HepG2 (cell line): ENCODE measurements around the gene KXD1. TPM values are rescaled to one million over a fixed set of nuclear protein-coding genes. Genes with fewer than 3 reads are reported as not detected.

Experiments
- ASH2L ChIP-seq: fragments of 300-600, 200-600 bp; sonication (generic); IDR thresholded peaks from 2 replicates; pipeline ENCODE4 v1.7.0; 2017; ENCODE audit warnings: low read depth, mild to moderate bottlenecking, moderate library complexity, mixed read lengths, low read length; ENCODE audit not compliant: insufficient read length
- BRD4 ChIP-seq: sonication (generic); formaldehyde crosslinking; IDR thresholded peaks from 2 replicates; pipeline ENCODE4 v1.4.0; 2020; ENCODE audit warnings: missing genetic modification reagents
- CHD2 ChIP-seq: IDR thresholded peaks from 2 replicates; pipeline ENCODE4 v1.6.1; 2011; ENCODE audit warnings: low read depth, low read length, improper control_type of control experiment
- FOXO4 ChIP-seq: sonication (generic); formaldehyde crosslinking; conservative IDR thresholded peaks from 2 replicates; pipeline ENCODE4 v1.8.1; 2023; ENCODE audit warnings: missing genetic modification reagents
- GATAD1 ChIP-seq: IDR thresholded peaks from 2 replicates; pipeline ENCODE4 v1.6.1; 2016; ENCODE audit warnings: missing genetic modification reagents, missing compliant biosample characterization
- JDP2 ChIP-seq: sonication (generic); formaldehyde crosslinking; IDR thresholded peaks from 2 replicates; pipeline ENCODE4 v1.8.1; 2022; ENCODE audit warnings: missing genetic modification reagents, borderline replicate concordance
- KDM4B ChIP-seq: sonication (generic); formaldehyde crosslinking; IDR thresholded peaks from 2 replicates; pipeline ENCODE4 v1.4.0; 2020; ENCODE audit warnings: missing genetic modification reagents
- MAFK ChIP-seq, 2 experiments: IDR thresholded peaks in 1 of 2; conservative IDR thresholded peaks in 1 of 2; 2 replicates each; pipeline ENCODE4 v1.6.1; 2011; ENCODE audit warnings: improper control_type of control experiment in 2 of 2, low read length in 2 of 2
- MEIS1 ChIP-seq: sonication (generic); formaldehyde crosslinking; IDR thresholded peaks from 2 replicates; pipeline ENCODE4 v1.9.0; 2021; ENCODE audit warnings: mild to moderate bottlenecking, missing genetic modification reagents, moderate library complexity, borderline replicate concordance
- ONECUT2 ChIP-seq: sonication (generic); formaldehyde crosslinking; IDR thresholded peaks from 2 replicates; pipeline ENCODE4 v1.4.0; 2020; ENCODE audit warnings: missing genetic modification reagents
- SNRNP70 ChIP-seq: fragments of 200-400 bp; formaldehyde crosslinking; IDR thresholded peaks from 2 replicates; pipeline ENCODE4 v1.6.1; 2017; ENCODE audit warnings: mild to moderate bottlenecking, low read depth, low read length, moderate library complexity
- SP5 ChIP-seq: IDR thresholded peaks from 2 replicates; pipeline ENCODE4 v1.6.1; 2016; ENCODE audit warnings: low read depth, borderline replicate concordance
- TAF1 ChIP-seq: sonication (generic); formaldehyde crosslinking; IDR thresholded peaks from 2 replicates; pipeline ENCODE4 v1.4.0; 2020; ENCODE audit warnings: missing genetic modification reagents
- TCF7 ChIP-seq: sonication (generic); IDR thresholded peaks from 2 replicates; pipeline ENCODE4 v1.6.1; 2016; ENCODE audit warnings: antibody characterized with exemption, low read depth
- UBTF ChIP-seq: sonication (generic); formaldehyde crosslinking; IDR thresholded peaks from 2 replicates; pipeline ENCODE4 v1.4.0; 2020; ENCODE audit warnings: mild to moderate bottlenecking, missing genetic modification reagents
- XRCC5 ChIP-seq: fragments of 200-400 bp; formaldehyde crosslinking; optimal IDR thresholded peaks from 2 replicates; pipeline ENCODE3; 2017; ENCODE audit warnings: mild to moderate bottlenecking, low read length
- ZBTB42 ChIP-seq: sonication (generic); formaldehyde crosslinking; IDR thresholded peaks from 2 replicates; pipeline ENCODE4 v1.5.0; 2020; ENCODE audit warnings: mild to moderate bottlenecking, missing genetic modification reagents
- ZEB1 ChIP-seq: IDR thresholded peaks from 2 replicates; pipeline ENCODE4 v1.6.1; 2012; ENCODE audit warnings: mild to moderate bottlenecking, low read depth, inconsistent platforms; ENCODE audit not compliant: insufficient replicate concordance
- ZMYM4 ChIP-seq: sonication (generic); formaldehyde crosslinking; IDR thresholded peaks from 2 replicates; pipeline ENCODE4 v1.8.1; 2023; ENCODE audit warnings: mild to moderate bottlenecking, missing genetic modification reagents
- ZNF225 ChIP-seq: sonication (generic); formaldehyde crosslinking; IDR thresholded peaks from 2 replicates; pipeline ENCODE4 v1.4.0; 2020; ENCODE audit warnings: mild to moderate bottlenecking, missing genetic modification reagents
- ZNF280B ChIP-seq: sonication (generic); formaldehyde crosslinking; IDR thresholded peaks from 2 replicates; pipeline ENCODE4 v1.5.0; 2020; ENCODE audit warnings: missing genetic modification reagents, mild to moderate bottlenecking, borderline replicate concordance
- ZNF550 ChIP-seq: sonication (generic); formaldehyde crosslinking; IDR thresholded peaks from 2 replicates; pipeline ENCODE4 v1.4.0; 2020; ENCODE audit warnings: mild to moderate bottlenecking, missing genetic modification reagents, borderline replicate concordance
- ZNF724P ChIP-seq: sonication (generic); formaldehyde crosslinking; IDR thresholded peaks from 2 replicates; pipeline ENCODE4 v1.8.0; 2022; ENCODE audit warnings: missing genetic modification reagents, borderline replicate concordance
- polyA plus RNA-seq, 8 experiments: library from polyadenylated mRNA; depleted of rRNA in 3 of 8; stranded (reverse) in 7 of 8; unstranded in 1 of 8; fragments of >200 nt; fragmentation: Illumina TruSeq in 4 of 8; extraction: Trizol in 4 of 8; gene quantifications; 2 replicates each; pipeline versions ENCODE4 v1.2.1 to v1.2.3, GENCODE V29; 2011 to 2016; ENCODE audit warnings: low read depth in 4 of 8, missing spikeins in 1 of 8, mixed read lengths in 1 of 8; ENCODE audit not compliant: insufficient read depth in 1 of 8
- total RNA-seq, 5 experiments: library from RNA; depleted of rRNA; stranded (reverse); fragments of >200 nt; fragmentation: Illumina TruSeq; extraction: Trizol; gene quantifications; 2 replicates each; pipeline ENCODE4 v1.2.3, GENCODE V29; 2016; ENCODE audit warnings: low read depth in 1 of 5
- TF ChIP-seq, protein P1 (sequence below): sonication (generic); formaldehyde crosslinking; IDR thresholded peaks from 2 replicates; pipeline ENCODE4 v1.8.1; 2023; ENCODE audit warnings: missing genetic modification reagents, mild to moderate bottlenecking, borderline replicate concordance
- TF ChIP-seq, protein P2 (sequence below): sonication (generic); formaldehyde crosslinking; IDR thresholded peaks from 2 replicates; pipeline ENCODE4 v1.8.0; 2022; ENCODE audit warnings: low read depth, missing genetic modification reagents

The KXD1 gene
- total and polyA plus RNA-seq, 2 of the 13 experiments (the other 11 are each of a cell fraction or from before 2014, with no cell fraction given): 44.6 to 143 TPM

DNA sequence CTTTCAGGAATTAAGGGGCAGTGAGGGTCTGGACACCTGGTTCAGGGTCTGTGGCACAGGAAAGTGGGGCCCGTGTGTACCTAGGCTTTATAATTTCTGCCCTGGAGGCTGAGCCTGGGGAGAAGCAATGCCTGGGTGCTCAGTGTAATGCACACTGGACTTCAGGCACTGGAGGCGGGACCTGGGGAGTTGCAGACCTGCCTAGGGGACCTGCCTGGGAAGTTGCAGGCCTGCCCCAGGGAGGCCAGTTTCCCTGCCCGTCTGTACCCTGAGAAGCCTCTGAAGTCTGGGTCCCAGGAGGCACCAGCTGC is 52.5 kb downstream of the KXD1 start (continued):
- TF ChIP-seq UBTF (CRISPR knock-in tag) (no peak), TCF7 (no peak), SNRNP70 (no peak), ZNF280B (CRISPR knock-in tag) (peak; percentile 89), ZNF724P (CRISPR knock-in tag) (no peak), SP5 (CRISPR knock-in tag) (no peak), GATAD1 (CRISPR knock-in tag) (no peak), CHD2 (no peak), KDM4B (CRISPR knock-in tag) (no peak), ZNF225 (no peak), JDP2 (CRISPR knock-in tag) (no peak), ONECUT2 (no peak), ASH2L (no peak), ZBTB42 (CRISPR knock-in tag) (no peak), ZNF550 (CRISPR knock-in tag) (0 out of 2 replicates have a peak, but pooled peaks have one; percentile 37), BRD4 (CRISPR knock-in tag) (0 out of 2 replicates have a peak, but pooled peaks have one; percentile 3), FOXO4 (CRISPR knock-in tag) (no peak), TAF1 (CRISPR knock-in tag) (peak; percentile 60; the same call in 1 of the 2 replicates), ZEB1 (no peak), XRCC5 (peak; percentile 66), MAFK (conservative IDR thresholded peaks at IDR 0.05 in 1 of 2, IDR thresholded peaks at IDR 0.05 in 1 of 2; ENCODE audit: low read length in 2 of 2) (no peak), ZMYM4 (no peak), MEIS1 (CRISPR knock-in tag) (0 out of 2 replicates have a peak, but pooled peaks have one; percentile 54)
- TF ChIP-seq, protein P1, sequence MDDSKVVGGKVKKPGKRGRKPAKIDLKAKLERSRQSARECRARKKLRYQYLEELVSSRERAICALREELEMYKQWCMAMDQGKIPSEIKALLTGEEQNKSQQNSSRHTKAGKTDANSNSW: no peak
- TF ChIP-seq, protein P2, sequence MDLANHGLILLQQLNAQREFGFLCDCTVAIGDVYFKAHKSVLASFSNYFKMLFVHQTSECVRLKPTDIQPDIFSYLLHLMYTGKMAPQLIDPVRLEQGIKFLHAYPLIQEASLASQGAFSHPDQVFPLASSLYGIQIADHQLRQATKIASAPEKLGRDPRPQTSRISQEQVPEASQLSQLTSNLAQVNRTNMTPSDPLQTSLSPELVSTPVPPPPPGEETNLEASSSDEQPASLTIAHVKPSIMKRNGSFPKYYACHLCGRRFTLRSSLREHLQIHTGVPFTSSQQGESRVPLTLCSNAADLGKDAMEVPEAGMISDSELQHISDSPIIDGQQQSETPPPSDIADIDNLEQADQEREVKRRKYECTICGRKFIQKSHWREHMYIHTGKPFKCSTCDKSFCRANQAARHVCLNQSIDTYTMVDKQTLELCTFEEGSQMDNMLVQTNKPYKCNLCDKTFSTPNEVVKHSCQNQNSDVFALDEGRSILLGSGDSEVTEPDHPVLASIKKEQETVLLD (CRISPR knock-in tag): no peak
